NCI-H2171 treated with DMSO at 0.1 percent for 48 hours (cell line): ENCODE data around the gene FRMD4A.
A peak's percentile ranks its signal among the peaks of the same experiment; 100 is the strongest.

Experiments used
- DNase-seq: peaks from one replicate; lab custom pipeline; 2025; lab: John Stamatoyannopoulos, UW

FRMD4A gene

GRCh38 chr10:13754277-13754676 lies 576.4 kb downstream of the FRMD4A start:
- no peak for DNase-seq

GRCh38 chr10:13751191-13751764 lies 579.4 kb downstream of the FRMD4A start:
- DNase-seq: no peak

GRCh38 chr10:13750299-13751190 lies 580.2 kb downstream of the FRMD4A start:
- DNase-seq: no peak

GRCh38 chr10:13745271-13745670 lies 585.5 kb downstream of the FRMD4A start:
- no peak for DNase-seq

GRCh38 chr10:13743963-13744362 lies 586.8 kb downstream of the FRMD4A start:
- no peak for DNase-seq

- DNase-seq: no peak
Observed at GRCh38 chr10:13743101-13743693, 587.5 kb downstream of the FRMD4A start.

GRCh38 chr10:13741438-13741837 lies 589.3 kb downstream of the FRMD4A start:
- no peak for DNase-seq

- DNase-seq: no peak
Observed at GRCh38 chr10:13740461-13740860, 590.3 kb downstream of the FRMD4A start.

- DNase-seq: peak; percentile 32
Observed at GRCh38 chr10:13739183-13739582, 591.5 kb downstream of the FRMD4A start.

GRCh38 chr10:13736506-13736905 lies 594.2 kb downstream of the FRMD4A start:
- DNase-seq: no peak

- DNase-seq: no peak
Observed at GRCh38 chr10:13734151-13734550, 596.6 kb downstream of the FRMD4A start.

- no peak for DNase-seq
Observed at GRCh38 chr10:13733071-13733470, 597.7 kb downstream of the FRMD4A start.

GRCh38 chr10:13732465-13732881 lies 598.3 kb downstream of the FRMD4A start:
- DNase-seq: peak; percentile 76

GRCh38 chr10:13731799-13732198 lies 598.9 kb downstream of the FRMD4A start:
- DNase-seq: no peak

GRCh38 chr10:13730956-13731355 lies 599.8 kb downstream of the FRMD4A start:
- no peak for DNase-seq

- no peak for DNase-seq
Observed at GRCh38 chr10:13730306-13730652, 600.4 kb downstream of the FRMD4A start.

- no peak for DNase-seq
Observed at GRCh38 chr10:13729586-13730305, 601.0 kb downstream of the FRMD4A start.

GRCh38 chr10:13728898-13729535 lies 601.7 kb downstream of the FRMD4A start:
- no peak for DNase-seq

- no peak for DNase-seq
Observed at GRCh38 chr10:13725594-13725993, 605.1 kb downstream of the FRMD4A start.

GRCh38 chr10:13724484-13724883 lies 606.2 kb downstream of the FRMD4A start:
- no peak for DNase-seq

- no peak for DNase-seq
Observed at GRCh38 chr10:13722747-13723653, 607.7 kb downstream of the FRMD4A start.
